A549 (cell line): ENCODE results near the gene IGHMBP2. TPM values are rescaled to one million over a fixed set of nuclear protein-coding genes. Genes with fewer than 3 reads are reported as not detected.
A peak's percentile ranks its signal among the peaks of the same experiment; 100 is the strongest.

ENCODE experiments used
- ATAC-seq, 2 experiments: fragments of 200-7000 bp in 1 of 2; fragments of >200 bp in 1 of 2; cut with Nextera tagmentation in 1 of 2; cut with Tn5 transposase in 1 of 2; 3 replicates each; pipeline versions ENCODE4 v1.8.0 to v1.9.1; 2018 to 2020; ENCODE audit warnings: mild to moderate bottlenecking in 1 of 2, moderate library complexity in 1 of 2
- CTCF ChIA-PET: fragments of 300-600 bp; sonication (Branson Sonifier 250); formaldehyde crosslinking; extraction: SDS; loops from one replicate; lab custom pipeline; 2021; ENCODE audit warnings: antibody characterized with exemption, inconsistent platforms; lab: Yijun Ruan, JAX
- POLR2A ChIA-PET: fragments of 350-600 bp; formaldehyde crosslinking; extraction: SDS; loops from one replicate; lab custom pipeline; 2021; ENCODE audit warnings: antibody characterized with exemption, inconsistent platforms; lab: Yijun Ruan, JAX
- DNase-seq, 2 experiments: peaks; one replicate each; pipeline versions ENCODE4 v3.0.0 to v3.0.0-alpha.2; 2011 to 2016; ENCODE audit warnings: low read depth in 1 of 2, low spot score in 1 of 2
- FAIRE-seq: peaks from 2 replicates; lab custom pipeline; 2011; peaks lifted over from hg19 to GRCh38; lab: Jason Lieb, UNC
- H3K27ac ChIP-seq, 2 experiments: fragments of >200 bp; sonication (Bioruptor Twin); formaldehyde crosslinking; 3 replicates each; pipeline ENCODE4 v1.5.1; 2016 to 2017
- H3K4me1 ChIP-seq: fragments of >200 bp; sonication (Bioruptor Twin); formaldehyde crosslinking; 3 replicates; pipeline ENCODE4 v1.6.1; 2016
- H3K4me2 ChIP-seq: fragments of >200 bp; sonication (Bioruptor Twin); formaldehyde crosslinking; 3 replicates; pipeline ENCODE4 v1.6.1; 2016
- H3K4me3 ChIP-seq: fragments of >200 bp; sonication (Bioruptor Twin); formaldehyde crosslinking; 3 replicates; pipeline ENCODE4 v1.5.1; 2016
- H3K9me3 ChIP-seq: fragments of >200 bp; sonication (Bioruptor Twin); formaldehyde crosslinking; 3 replicates; pipeline ENCODE4 v1.6.1; 2016
- ATOH8 ChIP-seq: fragments of 250-450 bp; sonication (Bioruptor Pico); IDR thresholded peaks from 2 replicates; pipeline ENCODE4 v1.5.0; 2020; ENCODE audit warnings: low read depth, mild to moderate bottlenecking, moderate library complexity
- CBX8 ChIP-seq: fragments of 200-600 bp; sonication (generic); IDR thresholded peaks from 2 replicates; pipeline ENCODE4 v1.6.1; 2016
- CHD2 ChIP-seq: fragments of 150-350 bp; IDR thresholded peaks from 2 replicates; pipeline ENCODE4 v1.6.1; 2014; ENCODE audit warnings: low read length; ENCODE audit not compliant: partially characterized antibody
- CTCF ChIP-seq: fragments of >200 bp; sonication (Bioruptor Twin); formaldehyde crosslinking; IDR thresholded peaks from 3 replicates; pipeline ENCODE4 v1.5.1; 2016
- EHMT2 ChIP-seq: fragments of 200-600 bp; sonication (generic); IDR thresholded peaks from 2 replicates; pipeline ENCODE4 v1.6.1; 2016; ENCODE audit warnings: antibody characterized with exemption, low read depth, mild to moderate bottlenecking, moderate library complexity
- FOXS1 ChIP-seq: fragments of 250-450 bp; sonication (Bioruptor Pico); IDR thresholded peaks from 2 replicates; pipeline ENCODE4 v1.5.0; 2020; ENCODE audit warnings: mild to moderate bottlenecking, moderate library complexity
- HDAC2 ChIP-seq: fragments of 200-600 bp; sonication (generic); IDR thresholded peaks from 2 replicates; pipeline ENCODE4 v1.6.1; 2016
- JUNB ChIP-seq: fragments of >200 bp; sonication (Bioruptor Twin); formaldehyde crosslinking; IDR thresholded peaks from 2 replicates; pipeline ENCODE4 v1.6.1; 2016
- KDM1A ChIP-seq: fragments of 200-600 bp; sonication (generic); IDR thresholded peaks from 2 replicates; pipeline ENCODE4 v1.6.1; 2016; ENCODE audit warnings: low read depth, mild to moderate bottlenecking
- MAFK ChIP-seq: fragments of 450-650 bp; IDR thresholded peaks from 2 replicates; pipeline ENCODE4 v1.6.1; 2014; ENCODE audit not compliant: partially characterized antibody
- MAX ChIP-seq: IDR thresholded peaks from 2 replicates; pipeline ENCODE4 v1.6.1; 2012
- MAZ ChIP-seq: fragments of 150-350 bp; IDR thresholded peaks from 2 replicates; pipeline ENCODE4 v1.6.1; 2014; ENCODE audit warnings: antibody characterized with exemption, low read depth, low read length, borderline replicate concordance
- NR3C1 ChIP-seq: fragments of >200 bp; sonication (Bioruptor Twin); formaldehyde crosslinking; IDR thresholded peaks from 3 replicates; pipeline ENCODE4 v1.6.1; 2017
- PBX3 ChIP-seq: IDR thresholded peaks from 2 replicates; pipeline ENCODE4 v1.6.1; 2012
- PHF8 ChIP-seq: fragments of 200-600 bp; sonication (generic); IDR thresholded peaks from 2 replicates; pipeline ENCODE4 v1.6.1; 2016; ENCODE audit warnings: low read depth, mild to moderate bottlenecking, antibody characterized with exemption, moderate library complexity, borderline replicate concordance
- RCOR1 ChIP-seq: fragments of 150-350 bp; IDR thresholded peaks from 2 replicates; pipeline ENCODE4 v1.6.1; 2014; ENCODE audit warnings: antibody characterized with exemption, low read length, low read depth
- RNF2 ChIP-seq: fragments of 200-600 bp; sonication (generic); IDR thresholded peaks from 2 replicates; pipeline ENCODE4 v1.6.1; 2016; ENCODE audit warnings: low read depth, mild to moderate bottlenecking, antibody characterized with exemption, moderate library complexity, borderline replicate concordance
- TFCP2L1 ChIP-seq: fragments of 250-450 bp; sonication (Bioruptor Pico); IDR thresholded peaks from 2 replicates; pipeline ENCODE4 v1.5.0; 2021; ENCODE audit warnings: mild to moderate bottlenecking
- USF2 ChIP-seq: fragments of 450-650 bp; IDR thresholded peaks from 2 replicates; pipeline ENCODE4 v1.6.1; 2014; ENCODE audit warnings: antibody characterized with exemption
- ZC3H11A ChIP-seq: fragments of 450-650 bp; IDR thresholded peaks from 2 replicates; pipeline ENCODE4 v1.6.1; 2014; ENCODE audit warnings: antibody characterized with exemption, mild to moderate bottlenecking
- ZFP36 ChIP-seq: fragments of 450-650 bp; IDR thresholded peaks from 2 replicates; pipeline ENCODE4 v1.6.1; 2014; ENCODE audit warnings: borderline replicate concordance; ENCODE audit not compliant: partially characterized antibody
- WGBS: methylation state at CpG from one replicate; pipeline ENCODE4 v1.1.6; 2017; ENCODE audit errors: missing lambda C conversion rate; 5-methylcytosine and 5-hydroxymethylcytosine counted together
- polyA plus RNA-seq, 4 experiments: library from polyadenylated mRNA; depleted of rRNA in 3 of 4; stranded (reverse); fragments of >200 nt; fragmentation: RNase III in 1 of 4; extraction: RNeasy Plus Mini Kit Qiagen cat#74134 plus additional on column Dnase treatment in 1 of 4; gene quantifications; 2 replicates in 3 of 4; 3 replicates in 1 of 4; pipeline ENCODE4 v1.2.3, GENCODE V29; 2011 to 2017
- TF ChIP-seq, protein P1 (sequence below): fragments of 200-600 bp; sonication (generic); IDR thresholded peaks from 2 replicates; pipeline ENCODE4 v1.6.1; 2016; ENCODE audit warnings: antibody characterized with exemption, mild to moderate bottlenecking, moderate library complexity

Gene IGHMBP2
- polyA plus RNA-seq, 2 of the 4 experiments (the other 2 are of a cell fraction), result 11.9 to 12.8 TPM

- CTCF ChIA-PET, result interaction anchor here (0.8 to 1.5 kb wide), 5 partner anchors 10 to 64 kb away, joined by 3 to 4 read pairs (median 3); partner anchors contain the start of gene CPT1A
Measured at GRCh38 chr11:68905421-68906360, 2.0 kb downstream of the IGHMBP2 start.

DNA sequence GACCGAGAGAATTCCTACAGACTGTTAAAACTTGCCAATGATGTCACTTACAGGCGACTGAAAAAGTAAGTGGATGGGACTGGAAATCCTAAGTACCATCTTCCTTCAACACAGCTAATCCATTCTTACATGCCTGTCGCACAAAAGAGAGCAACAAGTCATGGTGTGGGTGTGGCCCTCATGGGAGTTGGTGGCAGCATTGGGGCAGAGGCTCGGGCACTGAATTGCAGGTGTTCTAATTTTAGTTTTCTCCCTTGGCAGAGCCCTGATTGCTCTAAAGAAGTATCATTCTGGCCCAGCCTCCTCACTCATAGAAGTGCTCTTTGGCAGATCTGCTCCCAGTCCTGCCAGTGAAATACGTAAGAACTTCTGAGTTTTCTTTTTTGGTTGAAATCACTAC is 4.6 kb downstream of the IGHMBP2 start:
- Histone ChIP-seq H3K4me3 (no peak overlapping the region), H3K27ac (no peak overlapping the region), H3K4me2 (no peak overlapping the region), H3K4me1 (peaks cover 9% of the 10 kb centered on the region)
- CTCF ChIA-PET, result interaction anchor here (1.4 kb wide), 1 partner anchor 136 kb away, joined by 4 read pairs; no protein-coding TSS in a partner anchor
- DNase-seq, result no peak
- FAIRE-seq, result no peak
- WGBS, result 95% methylated on average over 5 of the region's 5 CpGs
- ATAC-seq, result no peak
- no peak for TF ChIP-seq JUNB
- TF ChIP-seq, all 56 proteins: peak for 0
- POLR2A ChIA-PET, result no interaction called here
- H3K9me3 ChIP-seq, result no peaks in the 10 kb centered on the region

More at GRCh38 chr11:68905421-68906360, 2.0 kb downstream of the IGHMBP2 start:
- FAIRE-seq, result no peak
- Histone ChIP-seq H3K4me2 (peak overlapping the region; percentile 93), H3K9me3 (no peaks in the 10 kb centered on the region), H3K4me3 (no peak overlapping the region), H3K27ac (no peak overlapping the region), H3K4me1 (peaks cover 18% of the 10 kb centered on the region)
- 87% methylated on average over 23 of the region's 23 CpGs for WGBS
- ATAC-seq, result no peak
- TF ChIP-seq ZC3H11A (no peak), TFCP2L1 (CRISPR knock-in tag) (no peak), MAFK (no peak), MAZ (no peak), NR3C1 (no peak), FOXS1 (CRISPR knock-in tag) (no peak), PHF8 (no peak), RCOR1 (no peak), ATOH8 (CRISPR knock-in tag) (no peak), USF2 (no peak), RNF2 (no peak), ZFP36 (no peak)
- TF ChIP-seq, protein P1, sequence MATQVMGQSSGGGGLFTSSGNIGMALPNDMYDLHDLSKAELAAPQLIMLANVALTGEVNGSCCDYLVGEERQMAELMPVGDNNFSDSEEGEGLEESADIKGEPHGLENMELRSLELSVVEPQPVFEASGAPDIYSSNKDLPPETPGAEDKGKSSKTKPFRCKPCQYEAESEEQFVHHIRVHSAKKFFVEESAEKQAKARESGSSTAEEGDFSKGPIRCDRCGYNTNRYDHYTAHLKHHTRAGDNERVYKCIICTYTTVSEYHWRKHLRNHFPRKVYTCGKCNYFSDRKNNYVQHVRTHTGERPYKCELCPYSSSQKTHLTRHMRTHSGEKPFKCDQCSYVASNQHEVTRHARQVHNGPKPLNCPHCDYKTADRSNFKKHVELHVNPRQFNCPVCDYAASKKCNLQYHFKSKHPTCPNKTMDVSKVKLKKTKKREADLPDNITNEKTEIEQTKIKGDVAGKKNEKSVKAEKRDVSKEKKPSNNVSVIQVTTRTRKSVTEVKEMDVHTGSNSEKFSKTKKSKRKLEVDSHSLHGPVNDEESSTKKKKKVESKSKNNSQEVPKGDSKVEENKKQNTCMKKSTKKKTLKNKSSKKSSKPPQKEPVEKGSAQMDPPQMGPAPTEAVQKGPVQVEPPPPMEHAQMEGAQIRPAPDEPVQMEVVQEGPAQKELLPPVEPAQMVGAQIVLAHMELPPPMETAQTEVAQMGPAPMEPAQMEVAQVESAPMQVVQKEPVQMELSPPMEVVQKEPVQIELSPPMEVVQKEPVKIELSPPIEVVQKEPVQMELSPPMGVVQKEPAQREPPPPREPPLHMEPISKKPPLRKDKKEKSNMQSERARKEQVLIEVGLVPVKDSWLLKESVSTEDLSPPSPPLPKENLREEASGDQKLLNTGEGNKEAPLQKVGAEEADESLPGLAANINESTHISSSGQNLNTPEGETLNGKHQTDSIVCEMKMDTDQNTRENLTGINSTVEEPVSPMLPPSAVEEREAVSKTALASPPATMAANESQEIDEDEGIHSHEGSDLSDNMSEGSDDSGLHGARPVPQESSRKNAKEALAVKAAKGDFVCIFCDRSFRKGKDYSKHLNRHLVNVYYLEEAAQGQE, result no peak
- DNase-seq, result no peak
- POLR2A ChIA-PET, result no interaction called here

GRCh38 chr11:68910965-68911364 is 7.3 kb downstream of the IGHMBP2 start:
- no peak for TF ChIP-seq CBX8
- TF ChIP-seq PBX3, result no peak
- TF ChIP-seq EHMT2, result no peak
- TF ChIP-seq USF2, result no peak
- no peak for TF ChIP-seq CTCF
- no peak for TF ChIP-seq KDM1A
- TF ChIP-seq CHD2, result no peak
- no peak for TF ChIP-seq HDAC2
- TF ChIP-seq RCOR1, result no peak
- TF ChIP-seq ZC3H11A, result no peak
- TF ChIP-seq MAX, result no peak
- TF ChIP-seq TFCP2L1 (CRISPR knock-in tag), result no peak
- Histone ChIP-seq H3K4me3 (no peak overlapping the region), H3K4me2 (no peak overlapping the region), H3K9me3 (no peaks in the 10 kb centered on the region), H3K4me1 (no peaks in the 10 kb centered on the region), H3K27ac (no peak overlapping the region)
- WGBS, result 90% methylated on average over 8 of the region's 8 CpGs
- no peak for ATAC-seq
- POLR2A ChIA-PET, result no interaction called here
- CTCF ChIA-PET, result interaction anchor here (1.3 kb wide), 1 partner anchor 15 kb away, joined by 3 read pairs; no protein-coding TSS in a partner anchor
- no peak for DNase-seq
- no peak for FAIRE-seq
